GM19438 (cell line): ENCODE results near the gene MAZ.
"Not testable (repeated sequence)": the region's sequence is repeated elsewhere in the genome, so short reads cannot be mapped to it uniquely, and the experiment has no call there.

ENCODE experiments used
- ATAC-seq: cut with Tn5 transposase; IDR thresholded peaks from one replicate; pipeline ENCODE4 v1.9.1; 2021; ENCODE audit warnings: low read depth; ENCODE audit not compliant: unreplicated experiment

MAZ gene

GRCh38 chr16:29806099-29806579, at the start of gene MAZ:
MAZ (plus strand) TSS chr16:29806529; CDS start chr16:29806702, 173 bp downstream.
- no peak for ATAC-seq

DNA sequence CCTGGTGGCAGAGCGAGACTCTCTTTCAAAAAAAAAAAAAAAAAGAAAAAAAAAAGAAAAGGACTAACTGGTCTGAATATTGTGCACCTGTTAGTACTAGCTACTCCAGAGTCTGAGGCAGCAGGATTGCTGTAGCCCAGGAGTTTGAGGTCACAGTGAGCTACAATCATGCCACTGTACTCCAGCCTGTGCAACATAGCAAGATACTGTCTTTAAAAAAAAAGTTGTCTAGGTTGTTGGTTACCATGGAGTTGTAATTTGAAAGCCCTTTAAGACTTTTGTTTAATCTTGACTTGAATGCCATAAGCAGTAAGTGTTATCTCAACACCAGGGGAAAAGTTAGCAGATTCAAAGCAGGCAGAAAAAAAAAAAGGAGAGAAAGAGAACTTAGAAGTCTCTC, 49.7 kb upstream of the MAZ start:
- ATAC-seq = no peak

DNA sequence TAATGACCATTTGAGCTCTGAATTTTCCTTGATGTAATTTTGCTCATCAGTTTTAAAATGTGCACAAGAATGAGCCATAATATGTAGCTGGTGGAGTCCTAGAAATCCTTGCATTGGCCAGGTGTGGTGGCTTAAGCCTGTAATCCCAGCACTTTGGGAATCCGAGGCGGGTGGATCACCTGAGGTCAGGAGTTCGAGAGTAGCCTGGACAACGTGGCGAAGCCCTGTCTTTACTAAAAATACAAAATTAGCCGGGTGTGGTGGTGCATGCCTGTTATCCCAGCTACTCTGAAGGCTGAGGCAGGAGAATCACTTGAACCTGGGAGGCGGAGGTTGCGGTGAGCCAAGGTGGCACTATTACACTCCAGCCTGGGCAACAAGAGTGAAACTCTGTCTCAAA, 49.2 kb upstream of the MAZ start:
- ATAC-seq = not testable (repeated sequence)

DNA sequence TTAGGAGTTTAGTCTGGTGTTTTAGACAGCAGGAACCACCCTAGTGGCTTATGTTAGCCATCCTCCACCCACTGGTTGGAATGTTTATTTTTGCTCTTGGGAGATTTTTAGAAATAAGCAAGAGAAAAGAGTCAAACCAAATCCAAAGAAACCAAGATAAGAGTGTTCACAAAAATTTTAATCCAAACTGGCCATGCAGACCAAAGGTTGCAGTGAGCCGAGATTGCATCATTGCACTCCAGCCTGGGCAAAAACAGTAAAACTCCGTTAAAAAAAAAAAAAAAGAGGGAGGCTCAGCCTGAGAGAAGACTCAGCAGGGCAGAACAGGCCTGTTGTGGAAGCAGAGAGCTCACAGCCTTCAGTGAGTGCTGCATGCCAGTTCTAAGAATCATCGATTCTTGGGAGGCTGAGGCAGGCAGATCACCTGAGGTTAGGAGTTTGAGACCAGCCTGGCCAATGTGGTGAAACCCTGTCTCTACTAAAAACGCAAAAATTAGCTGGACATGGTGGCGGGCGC, 48.3 kb upstream of the MAZ start:
- ATAC-seq = no peak

DNA sequence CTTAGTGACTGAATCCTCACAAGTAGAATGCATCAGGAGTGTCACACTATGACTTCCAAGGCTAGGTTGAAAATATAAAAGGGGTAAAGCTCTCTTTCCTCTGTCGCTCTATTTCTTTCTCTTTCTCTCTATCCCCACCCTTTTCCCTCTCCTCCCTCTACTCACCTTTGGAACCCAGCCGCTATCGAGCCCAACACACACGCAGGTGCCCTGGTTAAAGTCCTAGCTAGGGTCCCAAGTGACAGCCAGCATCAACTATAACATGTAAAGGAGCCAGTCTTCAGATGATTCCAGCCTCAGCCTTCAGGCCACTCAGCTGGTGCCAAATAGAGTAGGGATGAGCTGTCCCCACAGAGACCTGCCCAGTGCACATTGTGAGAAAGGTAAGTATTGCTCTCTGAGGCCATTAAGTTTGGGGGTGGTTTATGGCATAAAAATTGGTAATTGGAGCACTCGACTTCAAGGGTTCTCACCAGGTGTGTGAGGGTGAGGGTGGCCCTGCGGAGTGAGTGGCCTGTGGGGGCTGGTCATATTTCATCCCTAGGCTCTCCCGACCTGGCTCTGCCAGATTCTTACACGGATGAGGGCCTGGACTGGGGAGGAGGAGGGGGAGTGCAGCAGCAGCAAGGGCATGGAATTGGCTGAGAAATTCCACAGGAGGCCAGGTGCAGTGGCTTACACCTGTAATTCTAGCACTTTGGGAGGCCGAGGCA, 45.6 kb upstream of the MAZ start:
- no peak for ATAC-seq

- not testable (repeated sequence) for ATAC-seq
These were observed 45.1 kb upstream of the MAZ start for GRCh38 chr16:29761280-29761651.

GRCh38 chr16:29761882-29762281, 44.4 kb upstream of the MAZ start:
- no peak for ATAC-seq

DNA sequence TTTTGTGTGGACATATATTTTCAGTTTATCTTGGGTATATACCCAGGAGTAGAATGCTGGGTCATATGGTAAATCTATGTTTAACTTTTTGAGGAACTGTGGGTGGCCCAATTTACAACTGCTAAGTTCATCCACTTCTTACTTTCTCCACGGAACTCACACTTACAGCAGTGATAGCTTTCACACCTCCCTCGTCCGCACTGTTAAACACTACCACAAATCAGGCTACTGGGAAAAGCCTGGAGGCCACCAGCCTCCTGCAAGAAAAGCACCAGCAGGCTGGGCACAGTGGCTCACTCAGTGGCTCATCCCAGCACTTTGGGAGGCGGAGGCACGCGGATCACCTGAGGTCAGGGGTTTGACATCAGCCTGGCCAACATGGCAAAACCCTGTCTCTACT, 43.0 kb upstream of the MAZ start:
- no peak for ATAC-seq

DNA sequence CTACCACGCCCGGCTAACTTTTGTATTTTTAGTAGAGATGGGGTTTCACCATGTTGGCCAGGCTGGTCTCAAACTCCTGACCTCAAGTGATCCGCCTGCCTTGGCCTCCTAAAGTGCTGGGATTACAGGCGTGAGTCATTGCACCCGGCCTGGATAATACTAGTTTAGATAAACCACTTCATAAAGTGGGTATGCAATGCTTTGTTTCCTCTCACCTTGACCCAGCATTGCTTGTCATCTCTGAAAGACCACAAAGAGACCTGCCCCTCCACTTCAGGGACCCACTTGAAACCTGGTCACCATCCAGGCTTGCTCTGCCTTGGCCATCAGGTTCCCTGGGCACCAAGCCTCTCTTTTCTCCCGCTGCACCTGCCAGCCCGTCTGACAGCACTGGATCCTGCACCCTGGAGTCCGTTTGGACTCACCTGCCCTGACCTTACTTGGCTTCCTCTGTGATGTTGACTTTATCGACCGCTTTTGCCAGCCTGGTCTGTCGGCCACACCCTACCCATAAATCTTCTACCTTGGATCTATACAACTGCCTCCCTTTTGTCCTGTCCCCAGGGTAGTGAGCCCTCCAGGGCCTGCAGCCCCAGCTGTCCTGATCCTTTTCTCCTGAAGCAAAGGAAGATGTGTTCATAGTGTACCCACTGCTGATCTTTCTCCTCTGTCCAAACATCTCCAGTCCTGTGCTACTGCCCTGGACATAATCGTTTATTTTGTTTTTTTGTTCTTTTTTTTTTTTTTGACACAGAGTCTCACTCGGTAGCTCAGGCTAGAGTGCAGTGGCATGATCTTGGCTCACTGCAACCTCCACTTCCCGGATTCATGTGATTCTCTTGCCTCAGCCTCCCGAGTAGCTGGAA, 40.9 kb upstream of the MAZ start:
- ATAC-seq = no peak

DNA sequence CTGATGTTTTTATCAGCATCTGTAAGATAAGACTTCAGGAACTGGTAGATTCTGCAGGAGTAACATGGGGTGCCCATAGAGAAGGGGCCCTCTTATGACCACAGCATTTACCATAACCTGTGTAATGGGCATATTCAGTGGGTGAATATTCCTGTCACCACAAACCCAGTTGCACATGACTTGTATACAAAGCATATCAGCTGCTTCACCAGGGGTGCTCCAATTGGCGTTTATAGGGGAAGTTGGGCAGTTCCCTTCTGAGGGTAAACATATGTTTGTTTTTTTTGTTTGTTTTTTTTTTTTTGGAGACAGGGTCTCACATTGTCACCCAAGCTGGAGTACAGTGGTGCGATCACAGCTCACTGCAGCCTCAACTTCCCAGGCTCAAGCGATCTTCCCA, 39.8 kb upstream of the MAZ start:
- ATAC-seq = no peak

DNA sequence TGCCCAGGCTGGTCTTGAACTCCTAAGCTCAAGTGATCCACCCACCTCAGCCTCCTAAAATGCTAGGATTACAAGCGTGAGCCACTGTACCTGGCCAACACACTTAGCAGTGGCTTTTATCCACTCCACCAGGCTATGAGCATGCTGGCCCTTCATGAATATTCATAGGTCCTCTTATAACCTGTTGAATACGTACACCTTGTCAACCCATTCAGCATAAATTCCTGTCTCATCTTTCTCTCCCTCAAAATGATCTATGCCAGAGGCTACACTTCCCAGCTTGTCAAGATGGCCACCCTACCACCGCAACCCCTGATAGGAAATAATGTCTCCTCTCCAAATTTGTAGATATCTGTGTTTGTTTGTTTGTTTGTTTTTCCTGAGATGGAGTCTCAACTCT, 39.3 kb upstream of the MAZ start:
- ATAC-seq = no peak

DNA sequence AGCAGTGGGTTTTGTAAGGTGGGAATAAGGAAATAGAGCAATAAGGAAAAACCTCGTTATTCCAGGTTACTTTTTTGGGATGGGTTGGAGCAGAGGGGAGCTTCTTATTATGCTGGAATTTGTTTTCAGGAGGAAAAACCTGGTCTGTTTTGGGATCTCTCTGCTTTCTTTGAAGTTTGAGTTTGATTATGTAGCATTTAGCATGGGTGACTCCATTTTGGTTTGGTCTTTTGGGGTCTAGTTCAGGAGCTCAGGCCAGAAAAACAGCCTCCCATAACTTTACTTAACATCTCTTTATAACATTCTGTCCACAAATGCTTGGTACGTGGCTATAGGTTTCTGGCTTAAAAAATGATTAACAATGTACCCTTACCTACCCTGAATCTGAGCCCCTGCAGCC, 36.8 kb upstream of the MAZ start:
- no peak for ATAC-seq

GRCh38 chr16:29770250-29770929, 35.9 kb upstream of the MAZ start:
- no peak for ATAC-seq

DNA sequence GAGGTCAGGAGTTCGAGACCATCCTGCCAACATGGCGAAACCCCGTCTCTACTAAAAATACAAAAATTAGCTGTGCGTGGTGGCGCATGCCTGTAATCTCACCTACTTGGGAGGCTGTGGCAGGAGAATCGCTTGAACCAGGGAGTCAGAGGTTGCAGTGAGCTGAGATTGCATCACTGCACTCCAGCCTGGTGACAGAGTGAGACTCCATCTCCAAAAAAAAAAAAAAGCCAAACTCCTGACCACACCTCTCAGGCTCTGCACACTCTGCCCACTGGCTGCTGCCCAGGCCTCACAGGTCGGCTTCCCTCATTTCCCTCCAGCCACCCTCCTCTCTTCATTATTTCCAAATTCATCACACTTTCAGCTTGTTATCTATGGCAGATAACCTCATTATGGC, 34.0 kb upstream of the MAZ start:
- ATAC-seq = not testable (repeated sequence)

- no peak for ATAC-seq
These were observed 31.6 kb upstream of the MAZ start for GRCh38 chr16:29774730-29775129.

DNA sequence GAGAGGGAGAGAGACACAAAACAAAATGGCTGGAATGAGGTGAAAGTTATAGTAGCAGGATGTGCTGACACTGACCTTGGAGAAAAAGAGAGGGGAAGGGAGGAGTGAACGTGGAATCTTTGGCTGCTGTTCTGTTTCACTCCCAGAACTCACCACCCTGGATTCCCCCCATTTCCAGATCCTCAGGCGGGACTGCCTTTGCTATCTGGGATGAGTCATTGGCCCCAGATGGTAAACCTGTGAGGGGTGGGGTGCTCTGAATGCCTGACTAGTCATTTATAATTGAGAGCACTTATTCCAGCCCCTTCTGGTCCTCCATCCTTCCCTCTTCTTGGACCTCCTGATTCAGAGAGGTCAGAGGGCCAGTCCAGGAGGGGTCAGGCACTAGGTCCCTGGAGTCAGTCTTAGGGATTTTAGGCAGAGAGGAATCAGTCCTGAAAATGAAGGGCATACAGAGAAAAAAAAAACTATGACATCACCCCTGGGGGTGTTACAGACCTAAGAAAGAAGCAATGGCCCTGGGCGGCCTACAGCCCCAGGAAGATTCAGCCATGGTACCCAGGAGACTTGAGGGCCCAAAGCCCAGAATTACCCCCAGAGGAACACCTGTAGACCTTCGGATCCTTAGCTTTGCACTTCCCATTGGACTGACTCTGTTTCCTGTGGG, 30.5 kb upstream of the MAZ start:
- ATAC-seq = no peak

DNA sequence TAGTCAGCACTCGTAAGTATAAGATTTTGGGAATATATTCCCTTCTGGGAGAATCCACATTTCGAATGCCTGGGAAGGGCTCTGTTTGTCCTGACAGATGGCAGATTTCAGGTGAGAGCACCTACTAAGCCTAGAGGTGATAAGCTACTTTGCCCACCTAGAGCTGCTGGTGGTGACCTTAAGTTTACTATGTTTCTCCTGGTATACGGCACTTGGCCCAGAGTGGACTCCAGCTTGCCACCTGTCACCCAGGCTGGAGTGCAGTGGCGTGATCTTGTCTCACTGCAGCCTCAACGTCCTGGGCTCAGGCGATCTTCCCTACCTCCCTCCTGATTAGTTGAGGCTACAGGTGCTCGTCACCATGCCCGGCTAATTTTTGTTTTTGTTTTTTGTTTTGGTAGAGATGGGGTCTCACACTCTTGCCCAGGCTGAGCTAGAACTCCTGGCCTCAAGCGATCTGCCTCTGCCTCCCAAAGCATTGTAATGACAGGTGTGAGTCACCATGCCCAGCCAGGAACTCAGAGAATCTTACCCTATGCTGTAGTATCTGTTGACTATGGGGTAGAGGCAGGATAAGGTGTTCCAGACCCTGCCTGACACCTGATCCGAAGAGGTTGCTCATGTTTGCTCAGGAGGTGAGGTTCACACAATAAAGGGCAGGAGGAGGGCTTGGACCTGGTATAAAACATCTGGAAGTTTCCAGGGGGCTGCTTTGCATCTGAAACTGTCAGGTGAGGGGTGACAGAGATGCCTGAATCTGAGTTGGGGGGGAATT, 28.6 kb upstream of the MAZ start, which contains the start of gene ZG16:
Gene ZG16 (plus strand): TSS at position 681 of the 775 bp plus-strand sequence. CDS start 1,011 bp downstream, outside the sequence.
- no peak for ATAC-seq

GRCh38 chr16:29779474-29779873, 26.9 kb upstream of the MAZ start:
- ATAC-seq = no peak

DNA sequence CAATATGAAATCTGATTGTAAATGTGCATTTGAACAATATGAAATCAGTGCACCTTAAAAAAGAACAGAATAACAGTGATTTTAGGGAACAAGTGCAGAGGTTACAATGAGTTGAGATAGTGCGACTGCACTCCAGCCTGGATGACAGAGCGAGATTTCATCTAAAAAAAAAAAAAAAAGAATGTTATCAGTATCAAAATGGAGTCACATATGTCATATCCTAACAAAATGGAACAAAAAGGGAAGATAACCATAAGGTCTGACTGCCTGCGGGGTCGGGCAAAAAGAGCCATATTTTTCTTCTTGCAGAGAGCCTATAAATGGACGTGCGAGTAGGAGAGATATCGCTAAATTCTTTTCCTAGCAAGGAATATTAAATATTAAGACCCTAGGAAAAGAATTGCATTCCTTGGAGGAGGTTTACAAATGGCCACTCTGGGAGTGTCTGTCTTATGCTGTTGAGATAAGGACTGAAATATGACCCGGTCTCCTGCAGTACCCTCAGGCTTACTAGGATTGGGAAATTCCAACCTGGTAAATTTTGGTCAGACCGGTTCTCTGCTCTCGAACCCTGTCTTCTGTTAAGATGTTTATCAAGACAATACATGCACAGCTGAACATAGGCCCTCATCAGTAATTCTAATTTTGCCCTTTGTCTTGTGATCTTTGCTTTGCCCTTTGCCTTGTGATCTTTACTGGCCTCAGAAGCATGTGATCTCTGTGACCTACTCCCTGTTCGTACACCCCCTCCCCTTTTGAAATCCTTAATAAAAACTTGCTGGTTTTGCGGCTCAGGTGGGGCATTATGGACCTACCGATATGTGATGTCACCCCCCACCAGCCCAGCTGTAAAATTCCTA, 23.0 kb upstream of the MAZ start:
- not testable (repeated sequence) for ATAC-seq
